K562 (cell line): ENCODE data around the gene PPIP5K2. TPM values are rescaled to one million over a fixed set of nuclear protein-coding genes. Genes with fewer than 3 reads are reported as not detected.

Source experiments
- CREB1 ChIP-seq, 2 experiments: sonication (generic) in 1 of 2; formaldehyde crosslinking in 1 of 2; IDR thresholded peaks; 2 replicates each; pipeline versions ENCODE4 v1.6.1 to v1.8.0; 2012 to 2022; ENCODE audit warnings: inconsistent platforms in 1 of 2, mild to moderate bottlenecking in 1 of 2, missing genetic modification reagents in 1 of 2, moderate library complexity in 1 of 2
- HNRNPH1 ChIP-seq: fragments of 200-400 bp; formaldehyde crosslinking; optimal IDR thresholded peaks from 2 replicates; pipeline ENCODE3; 2017; ENCODE audit warnings: low read depth, mild to moderate bottlenecking, low read length, moderate library complexity
- KDM5B ChIP-seq: fragments of 200-600 bp; sonication (generic); IDR thresholded peaks from 2 replicates; pipeline ENCODE4 v1.6.1; 2012; ENCODE audit warnings: low read depth, mild to moderate bottlenecking, moderate library complexity, low read length, control low read depth, inconsistent platforms; ENCODE audit not compliant: insufficient replicate concordance
- LEF1 ChIP-seq: fragments of 450-650 bp; IDR thresholded peaks from 2 replicates; pipeline ENCODE4 v1.6.1; 2016; ENCODE audit warnings: mild to moderate bottlenecking
- MAFF ChIP-seq: IDR thresholded peaks from 2 replicates; pipeline ENCODE4 v1.6.1; 2012; ENCODE audit warnings: low read length, improper control_type of control experiment
- NBN ChIP-seq: fragments of 450-650 bp; IDR thresholded peaks from 2 replicates; pipeline ENCODE4 v1.6.1; 2016; ENCODE audit warnings: low read depth, mild to moderate bottlenecking
- POLR2A ChIP-seq: fragments of 450-650 bp; conservative IDR thresholded peaks from 2 replicates; pipeline ENCODE4 v1.6.1; 2016
- RFX1 ChIP-seq: fragments of 450-650 bp; IDR thresholded peaks from 2 replicates; pipeline ENCODE4 v1.6.1; 2016; ENCODE audit warnings: mild to moderate bottlenecking, moderate library complexity
- SAFB ChIP-seq: fragments of 200-400 bp; formaldehyde crosslinking; IDR thresholded peaks from 2 replicates; pipeline ENCODE4 v1.6.1; 2017; ENCODE audit warnings: low read depth, low read length, borderline replicate concordance
- TBL1XR1 ChIP-seq, 2 experiments: IDR thresholded peaks; 2 replicates each; pipeline ENCODE4 v1.6.1; 2012; ENCODE audit warnings: improper control_type of control experiment in 2 of 2, low read length in 2 of 2, mild to moderate bottlenecking in 1 of 2
- TEAD1 ChIP-seq, 2 experiments: fragments of 450-650 bp in 1 of 2; sonication (generic) in 1 of 2; formaldehyde crosslinking; IDR thresholded peaks; 2 replicates each; pipeline versions ENCODE4 v1.4.0 to v1.8.0; 2020 to 2022; ENCODE audit warnings: mild to moderate bottlenecking in 2 of 2, missing genetic modification reagents in 1 of 2
- ZNF324 ChIP-seq: fragments of 250-450 bp; sonication (Bioruptor Pico); IDR thresholded peaks from 2 replicates; pipeline ENCODE4 v1.4.0; 2020; ENCODE audit warnings: mild to moderate bottlenecking
- polyA plus RNA-seq, 8 experiments: library from polyadenylated mRNA; depleted of rRNA in 4 of 8; stranded (reverse) in 5 of 8; unstranded in 3 of 8; fragments of >200 nt; fragmentation: Nextera tagmentation in 2 of 8; fragmentation: Illumina TruSeq in 1 of 8; extraction: Ambion mirVana in 2 of 8; extraction: Trizol in 1 of 8; gene quantifications; 2 replicates each; pipeline versions ENCODE4 v1.2.1 to v1.2.3, GENCODE V29; 2011 to 2014; ENCODE audit warnings: inconsistent platforms in 1 of 8, missing spikeins in 1 of 8
- total RNA-seq, 7 experiments: library from RNA; depleted of rRNA in 6 of 7; stranded (reverse); fragments of >200 nt in 6 of 7; fragmentation: Illumina TruSeq in 2 of 7; extraction: Trizol in 2 of 7; gene quantifications; 2 replicates each; pipeline versions ENCODE4 v1.2.1 to v1.2.3, GENCODE V29; 2011 to 2021; ENCODE audit warnings: low replicate concordance in 1 of 7
- TF ChIP-seq, protein P1 (sequence below): fragments of 450-650 bp; IDR thresholded peaks from 2 replicates; pipeline ENCODE4 v1.6.1; 2017; ENCODE audit warnings: antibody characterized with exemption
- TF ChIP-seq, protein P2 (sequence below), 2 experiments: fragments of 450-650 bp in 1 of 2; IDR thresholded peaks; 2 replicates each; pipeline ENCODE4 v1.6.1; 2011 to 2017; ENCODE audit warnings: low read depth in 2 of 2, antibody characterized with exemption in 1 of 2, borderline replicate concordance in 1 of 2, low read length in 1 of 2, mild to moderate bottlenecking in 1 of 2, mixed read lengths in 1 of 2; ENCODE audit not compliant: control insufficient read depth in 1 of 2
- TF ChIP-seq, protein P3 (sequence below): fragments of 200-800 bp; sonication (Bioruptor generic); IDR thresholded peaks from 2 replicates; pipeline ENCODE4 v1.6.1; 2016; ENCODE audit warnings: missing genetic modification characterization, missing compliant biosample characterization

Gene PPIP5K2
- total and polyA plus RNA-seq, 9 of the 15 experiments (the other 6 are each of a cell fraction or from before 2014, with no cell fraction given): 39.4 to 150 (median 99.1) TPM

DNA sequence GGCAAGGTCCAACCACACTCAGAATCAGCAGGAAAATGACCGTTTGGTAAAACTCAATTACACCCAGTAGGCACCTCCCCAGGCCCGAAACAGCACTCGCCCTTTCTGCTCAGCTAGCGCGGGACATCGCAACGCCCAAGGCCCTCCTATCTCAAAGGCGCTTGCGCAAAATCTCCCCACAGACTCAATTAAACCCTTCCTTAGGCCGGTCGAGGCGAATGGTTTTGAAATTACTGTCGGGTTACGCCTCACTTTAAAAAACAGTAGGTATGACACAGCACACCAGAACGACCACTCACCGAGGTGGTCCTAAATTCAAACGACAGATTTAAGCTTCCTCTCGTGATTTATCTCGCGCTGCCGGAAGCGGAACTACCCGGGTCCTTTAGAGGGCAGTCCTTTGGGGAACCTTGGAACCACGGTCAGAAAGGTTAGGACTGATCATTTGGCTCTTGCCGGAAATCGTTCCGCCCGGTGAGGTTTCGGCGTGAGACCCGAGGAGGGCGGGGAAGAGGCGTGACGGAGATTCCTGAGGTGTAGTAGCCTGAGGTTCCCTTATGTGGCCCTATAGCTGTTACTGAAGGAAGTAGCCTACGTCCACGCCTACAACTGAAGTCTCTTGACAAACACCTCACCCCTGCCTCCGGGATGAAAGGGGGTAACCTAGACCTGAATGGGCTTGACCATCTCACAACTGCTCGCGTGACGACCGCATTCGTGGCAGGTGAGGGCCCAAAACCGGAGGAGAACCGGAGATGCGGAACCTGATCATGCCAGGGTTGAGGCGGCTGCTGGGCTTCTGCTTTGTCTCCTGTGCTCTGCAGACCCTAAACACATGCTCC is at the start of gene PPIP5K2, which contains the start of gene GIN1 (continued):
- TF ChIP-seq TEAD1 (CRISPR knock-in tag; IDR thresholded peaks at IDR 0.05): peak in 1 of 2 experiments; percentile 28; a peak in 1 of 4 replicates
- peak; percentile 96 for TF ChIP-seq NBN
- TF ChIP-seq POLR2A: peak; percentile 94
- peak; percentile 69 for TF ChIP-seq KDM5B
- TF ChIP-seq HNRNPH1: no peak
- no peak for TF ChIP-seq RFX1
- TF ChIP-seq, protein P1, sequence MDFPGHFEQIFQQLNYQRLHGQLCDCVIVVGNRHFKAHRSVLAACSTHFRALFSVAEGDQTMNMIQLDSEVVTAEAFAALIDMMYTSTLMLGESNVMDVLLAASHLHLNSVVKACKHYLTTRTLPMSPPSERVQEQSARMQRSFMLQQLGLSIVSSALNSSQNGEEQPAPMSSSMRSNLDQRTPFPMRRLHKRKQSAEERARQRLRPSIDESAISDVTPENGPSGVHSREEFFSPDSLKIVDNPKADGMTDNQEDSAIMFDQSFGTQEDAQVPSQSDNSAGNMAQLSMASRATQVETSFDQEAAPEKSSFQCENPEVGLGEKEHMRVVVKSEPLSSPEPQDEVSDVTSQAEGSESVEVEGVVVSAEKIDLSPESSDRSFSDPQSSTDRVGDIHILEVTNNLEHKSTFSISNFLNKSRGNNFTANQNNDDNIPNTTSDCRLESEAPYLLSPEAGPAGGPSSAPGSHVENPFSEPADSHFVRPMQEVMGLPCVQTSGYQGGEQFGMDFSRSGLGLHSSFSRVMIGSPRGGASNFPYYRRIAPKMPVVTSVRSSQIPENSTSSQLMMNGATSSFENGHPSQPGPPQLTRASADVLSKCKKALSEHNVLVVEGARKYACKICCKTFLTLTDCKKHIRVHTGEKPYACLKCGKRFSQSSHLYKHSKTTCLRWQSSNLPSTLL: no peak
- TF ChIP-seq MAFF: peak; percentile 51; the same call in 1 of the 2 replicates
- no peak; the same call in none of the 2 replicates for TF ChIP-seq LEF1
- TF ChIP-seq ZNF324 (CRISPR knock-in tag): no peak
- TF ChIP-seq, protein P2, sequence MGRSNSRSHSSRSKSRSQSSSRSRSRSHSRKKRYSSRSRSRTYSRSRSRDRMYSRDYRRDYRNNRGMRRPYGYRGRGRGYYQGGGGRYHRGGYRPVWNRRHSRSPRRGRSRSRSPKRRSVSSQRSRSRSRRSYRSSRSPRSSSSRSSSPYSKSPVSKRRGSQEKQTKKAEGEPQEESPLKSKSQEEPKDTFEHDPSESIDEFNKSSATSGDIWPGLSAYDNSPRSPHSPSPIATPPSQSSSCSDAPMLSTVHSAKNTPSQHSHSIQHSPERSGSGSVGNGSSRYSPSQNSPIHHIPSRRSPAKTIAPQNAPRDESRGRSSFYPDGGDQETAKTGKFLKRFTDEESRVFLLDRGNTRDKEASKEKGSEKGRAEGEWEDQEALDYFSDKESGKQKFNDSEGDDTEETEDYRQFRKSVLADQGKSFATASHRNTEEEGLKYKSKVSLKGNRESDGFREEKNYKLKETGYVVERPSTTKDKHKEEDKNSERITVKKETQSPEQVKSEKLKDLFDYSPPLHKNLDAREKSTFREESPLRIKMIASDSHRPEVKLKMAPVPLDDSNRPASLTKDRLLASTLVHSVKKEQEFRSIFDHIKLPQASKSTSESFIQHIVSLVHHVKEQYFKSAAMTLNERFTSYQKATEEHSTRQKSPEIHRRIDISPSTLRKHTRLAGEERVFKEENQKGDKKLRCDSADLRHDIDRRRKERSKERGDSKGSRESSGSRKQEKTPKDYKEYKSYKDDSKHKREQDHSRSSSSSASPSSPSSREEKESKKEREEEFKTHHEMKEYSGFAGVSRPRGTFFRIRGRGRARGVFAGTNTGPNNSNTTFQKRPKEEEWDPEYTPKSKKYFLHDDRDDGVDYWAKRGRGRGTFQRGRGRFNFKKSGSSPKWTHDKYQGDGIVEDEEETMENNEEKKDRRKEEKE (IDR thresholded peaks at IDR 0.05; ENCODE audit: borderline replicate concordance in 1 of 2, control insufficient read depth in 1 of 2, low read depth in 2 of 2, low read length in 1 of 2): peak in 1 of 2 experiments; percentile 99; a peak in 2 of 4 replicates
- TF ChIP-seq TBL1XR1 (IDR thresholded peaks at IDR 0.05; ENCODE audit: low read length in 2 of 2): peak in 1 of 2 experiments; percentile 15; a peak in 3 of 4 replicates
- TF ChIP-seq, protein P3, sequence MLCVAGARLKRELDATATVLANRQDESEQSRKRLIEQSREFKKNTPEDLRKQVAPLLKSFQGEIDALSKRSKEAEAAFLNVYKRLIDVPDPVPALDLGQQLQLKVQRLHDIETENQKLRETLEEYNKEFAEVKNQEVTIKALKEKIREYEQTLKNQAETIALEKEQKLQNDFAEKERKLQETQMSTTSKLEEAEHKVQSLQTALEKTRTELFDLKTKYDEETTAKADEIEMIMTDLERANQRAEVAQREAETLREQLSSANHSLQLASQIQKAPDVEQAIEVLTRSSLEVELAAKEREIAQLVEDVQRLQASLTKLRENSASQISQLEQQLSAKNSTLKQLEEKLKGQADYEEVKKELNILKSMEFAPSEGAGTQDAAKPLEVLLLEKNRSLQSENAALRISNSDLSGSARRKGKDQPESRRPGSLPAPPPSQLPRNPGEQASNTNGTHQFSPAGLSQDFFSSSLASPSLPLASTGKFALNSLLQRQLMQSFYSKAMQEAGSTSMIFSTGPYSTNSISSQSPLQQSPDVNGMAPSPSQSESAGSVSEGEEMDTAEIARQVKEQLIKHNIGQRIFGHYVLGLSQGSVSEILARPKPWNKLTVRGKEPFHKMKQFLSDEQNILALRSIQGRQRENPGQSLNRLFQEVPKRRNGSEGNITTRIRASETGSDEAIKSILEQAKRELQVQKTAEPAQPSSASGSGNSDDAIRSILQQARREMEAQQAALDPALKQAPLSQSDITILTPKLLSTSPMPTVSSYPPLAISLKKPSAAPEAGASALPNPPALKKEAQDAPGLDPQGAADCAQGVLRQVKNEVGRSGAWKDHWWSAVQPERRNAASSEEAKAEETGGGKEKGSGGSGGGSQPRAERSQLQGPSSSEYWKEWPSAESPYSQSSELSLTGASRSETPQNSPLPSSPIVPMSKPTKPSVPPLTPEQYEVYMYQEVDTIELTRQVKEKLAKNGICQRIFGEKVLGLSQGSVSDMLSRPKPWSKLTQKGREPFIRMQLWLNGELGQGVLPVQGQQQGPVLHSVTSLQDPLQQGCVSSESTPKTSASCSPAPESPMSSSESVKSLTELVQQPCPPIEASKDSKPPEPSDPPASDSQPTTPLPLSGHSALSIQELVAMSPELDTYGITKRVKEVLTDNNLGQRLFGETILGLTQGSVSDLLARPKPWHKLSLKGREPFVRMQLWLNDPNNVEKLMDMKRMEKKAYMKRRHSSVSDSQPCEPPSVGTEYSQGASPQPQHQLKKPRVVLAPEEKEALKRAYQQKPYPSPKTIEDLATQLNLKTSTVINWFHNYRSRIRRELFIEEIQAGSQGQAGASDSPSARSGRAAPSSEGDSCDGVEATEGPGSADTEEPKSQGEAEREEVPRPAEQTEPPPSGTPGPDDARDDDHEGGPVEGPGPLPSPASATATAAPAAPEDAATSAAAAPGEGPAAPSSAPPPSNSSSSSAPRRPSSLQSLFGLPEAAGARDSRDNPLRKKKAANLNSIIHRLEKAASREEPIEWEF (CRISPR knock-in tag): no peak
- no peak for TF ChIP-seq SAFB
- TF ChIP-seq CREB1 (IDR thresholded peaks at IDR 0.05): peak; percentile 72
- TF ChIP-seq CREB1 (CRISPR knock-in tag; IDR thresholded peaks at IDR 0.05): peak; percentile 63
